ENCODE data around the gene WDR5. TPM values are rescaled to one million over a fixed set of nuclear protein-coding genes. Genes with fewer than 3 reads are reported as not detected.

Gene WDR5
- total and polyA plus RNA-seq, 2 of the 13 experiments (the other 11 are each of a cell fraction or from before 2014, with no cell fraction given), result 34.3 TPM

DNA sequence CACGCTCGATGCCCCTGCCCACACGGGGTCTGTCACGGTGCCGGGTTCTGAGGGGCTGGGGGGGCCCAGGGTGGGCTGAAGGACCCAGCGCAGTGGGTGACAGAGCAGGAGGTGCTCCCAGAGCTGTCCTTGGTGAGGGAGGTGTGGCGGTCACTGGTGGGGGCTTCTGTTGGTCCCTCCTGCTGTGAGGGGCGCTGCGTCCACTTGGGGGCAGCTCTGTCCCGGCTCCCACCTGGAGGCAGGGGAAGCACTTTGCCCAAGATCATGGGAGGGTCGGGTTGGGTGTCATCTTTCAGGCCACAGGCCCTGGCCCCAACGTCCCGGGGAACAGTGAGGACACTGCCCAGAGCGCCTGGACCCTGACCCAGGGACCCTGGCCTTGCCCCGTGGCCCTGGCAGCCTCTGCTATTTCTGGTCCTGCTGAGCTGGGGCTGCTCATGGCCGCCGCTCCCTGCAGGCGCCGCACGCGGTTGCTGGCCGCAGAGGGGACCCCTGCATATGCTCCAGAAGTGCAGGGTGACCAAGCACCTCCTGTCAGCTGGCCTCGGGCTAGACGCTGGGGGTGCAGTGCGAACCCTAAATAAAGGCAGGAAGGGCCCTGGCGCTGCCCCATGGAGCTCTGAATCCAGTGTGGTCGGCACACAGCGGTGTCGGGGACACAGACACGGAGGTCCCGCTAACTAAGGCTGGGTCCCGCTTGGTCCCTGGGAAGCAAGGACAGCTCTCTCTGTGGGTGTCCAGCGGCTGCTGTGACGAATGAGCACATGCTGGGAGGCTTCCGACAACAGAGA, 40.1 kb downstream of the WDR5 start:
- Histone ChIP-seq H3K9me3 (ENCODE audit: low read length) (no peaks in the 10 kb centered on the region), H3K36me3 (replicated peaks in 1 of 2; ENCODE audit: control insufficient read depth in 1 of 2, insufficient read depth in 2 of 2, low read length in 2 of 2) (no peaks in the 10 kb centered on the region), H3K4me3 (replicated peaks in 1 of 3; ENCODE audit: insufficient read depth in 1 of 3, low read depth in 2 of 3, low read length in 3 of 3) (peak overlapping the region; percentile 2 to 55 (median 2); a peak in 3 of 6 replicates), H3K9ac (ENCODE audit: insufficient read depth, low read depth, low read length) (0 out of 2 replicates have a peak overlapping the region, but pooled peaks have one; percentile 8), H3K27ac (ENCODE audit: extremely low read length, insufficient read depth, low read length) (peak overlapping the region; percentile 28), H4K20me1 (ENCODE audit: insufficient read depth, low read length) (no peaks in the 10 kb centered on the region), H3K79me2 (ENCODE audit: insufficient read depth, low read length) (no peaks in the 10 kb centered on the region), H3K4me1 (ENCODE audit: insufficient read depth, low read length) (peaks cover 50% of the 10 kb centered on the region), H3K4me2 (ENCODE audit: low read depth, low read length) (peak overlapping the region; percentile 66), H2AFZ (ENCODE audit: low read length) (peak overlapping the region; percentile 5), H3K27me3 (ENCODE audit: control insufficient read depth in 1 of 2, insufficient read depth in 2 of 2, low read length in 2 of 2) (peaks cover 6 to 79% of the 10 kb centered on the region in 2 experiments)
- FAIRE-seq (no peak), ATAC-seq (peak; percentile 60), DNase-seq (ENCODE audit: low spot score) (peak; percentile 44)
- POLR2A ChIA-PET, result interaction anchor here (0.9 to 2.1 kb wide), 4 partner anchors 11 to 259 kb away, joined by 3 to 7 read pairs (median 4); partner anchors contain the start of gene RNU6ATAC
- intact Hi-C loops (cut with micrococcal nuclease; ENCODE audit: unreplicated experiment), result loop anchor here (10.0 kb wide), 2 partner anchors 89 to 149 kb away; partner anchors contain the start of gene RXRA
- CTCF ChIA-PET (ENCODE audit: low intra/inter-chr PET ratio, low total read pairs), result interaction anchor here (0.6 kb wide), 1 partner anchor 268 kb away, joined by 3 read pairs; no protein-coding TSS in a partner anchor
- WGBS (ENCODE audit: low lambda C conversion rate), result 0% methylated on average over 1 of the region's 35 CpGs
- no TSS peak for BruUV-seq (replicated peaks)
- in situ Hi-C loops (cut with HindIII; ENCODE audit: extremely low pct_ligation_motif_present, low pct_unique_long_range_greater_than_20kb), result loop anchor here (5.0 kb wide), 1 partner anchor 41 kb away; no protein-coding TSS in a partner anchor
- peak; percentile 34 for TF ChIP-seq HNRNPLL (IDR thresholded peaks at IDR 0.05; ENCODE audit: low read depth, low read length, poor library complexity, severe bottlenecking)
- peak; percentile 88 for TF ChIP-seq HNRNPL (IDR thresholded peaks at IDR 0.05; ENCODE audit: low read depth, low read length)
- TF ChIP-seq MIXL1 (CRISPR knock-in tag; IDR thresholded peaks at IDR 0.05), result peak; percentile 28; the same call in 1 of the 2 replicates
- TF ChIP-seq ZSCAN29 (CRISPR knock-in tag; conservative IDR thresholded peaks at IDR 0.05), result peak; percentile 78; the same call in 1 of the 2 replicates
- TF ChIP-seq, protein P1, sequence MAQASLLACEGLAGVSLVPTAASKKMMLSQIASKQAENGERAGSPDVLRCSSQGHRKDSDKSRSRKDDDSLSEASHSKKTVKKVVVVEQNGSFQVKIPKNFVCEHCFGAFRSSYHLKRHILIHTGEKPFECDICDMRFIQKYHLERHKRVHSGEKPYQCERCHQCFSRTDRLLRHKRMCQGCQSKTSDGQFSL (CRISPR knock-in tag; IDR thresholded peaks at IDR 0.05), result no peak
- no peak for TF ChIP-seq MLLT10 (CRISPR knock-in tag; IDR thresholded peaks at IDR 0.05)
- TF ChIP-seq NKX3-1 (CRISPR knock-in tag; IDR thresholded peaks at IDR 0.05), result 0 out of 2 replicates have a peak, but pooled peaks have one; percentile 31
- TF ChIP-seq NR2F1 (CRISPR knock-in tag; IDR thresholded peaks at IDR 0.05), result peak; percentile 55 to 76; a peak in 3 of 4 replicates
- TF ChIP-seq STAG1 (CRISPR knock-in tag; IDR thresholded peaks at IDR 0.05), result peak; percentile 87
- TF ChIP-seq, protein P2, sequence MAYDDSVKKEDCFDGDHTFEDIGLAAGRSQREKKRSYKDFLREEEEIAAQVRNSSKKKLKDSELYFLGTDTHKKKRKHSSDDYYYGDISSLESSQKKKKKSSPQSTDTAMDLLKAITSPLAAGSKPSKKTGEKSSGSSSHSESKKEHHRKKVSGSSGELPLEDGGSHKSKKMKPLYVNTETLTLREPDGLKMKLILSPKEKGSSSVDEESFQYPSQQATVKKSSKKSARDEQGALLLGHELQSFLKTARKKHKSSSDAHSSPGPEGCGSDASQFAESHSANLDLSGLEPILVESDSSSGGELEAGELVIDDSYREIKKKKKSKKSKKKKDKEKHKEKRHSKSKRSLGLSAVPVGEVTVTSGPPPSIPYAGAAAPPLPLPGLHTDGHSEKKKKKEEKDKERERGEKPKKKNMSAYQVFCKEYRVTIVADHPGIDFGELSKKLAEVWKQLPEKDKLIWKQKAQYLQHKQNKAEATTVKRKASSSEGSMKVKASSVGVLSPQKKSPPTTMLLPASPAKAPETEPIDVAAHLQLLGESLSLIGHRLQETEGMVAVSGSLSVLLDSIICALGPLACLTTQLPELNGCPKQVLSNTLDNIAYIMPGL (CRISPR knock-in tag; IDR thresholded peaks at IDR 0.05; ENCODE audit: borderline replicate concordance in 1 of 2, low read depth in 1 of 2), result peak; percentile 16 to 65; a peak in 2 of 4 replicates
- 0 out of 2 replicates have a peak, but pooled peaks have one; percentile 51 for TF ChIP-seq MXD4 (CRISPR knock-in tag; IDR thresholded peaks at IDR 0.05)
- TF ChIP-seq, protein P3, sequence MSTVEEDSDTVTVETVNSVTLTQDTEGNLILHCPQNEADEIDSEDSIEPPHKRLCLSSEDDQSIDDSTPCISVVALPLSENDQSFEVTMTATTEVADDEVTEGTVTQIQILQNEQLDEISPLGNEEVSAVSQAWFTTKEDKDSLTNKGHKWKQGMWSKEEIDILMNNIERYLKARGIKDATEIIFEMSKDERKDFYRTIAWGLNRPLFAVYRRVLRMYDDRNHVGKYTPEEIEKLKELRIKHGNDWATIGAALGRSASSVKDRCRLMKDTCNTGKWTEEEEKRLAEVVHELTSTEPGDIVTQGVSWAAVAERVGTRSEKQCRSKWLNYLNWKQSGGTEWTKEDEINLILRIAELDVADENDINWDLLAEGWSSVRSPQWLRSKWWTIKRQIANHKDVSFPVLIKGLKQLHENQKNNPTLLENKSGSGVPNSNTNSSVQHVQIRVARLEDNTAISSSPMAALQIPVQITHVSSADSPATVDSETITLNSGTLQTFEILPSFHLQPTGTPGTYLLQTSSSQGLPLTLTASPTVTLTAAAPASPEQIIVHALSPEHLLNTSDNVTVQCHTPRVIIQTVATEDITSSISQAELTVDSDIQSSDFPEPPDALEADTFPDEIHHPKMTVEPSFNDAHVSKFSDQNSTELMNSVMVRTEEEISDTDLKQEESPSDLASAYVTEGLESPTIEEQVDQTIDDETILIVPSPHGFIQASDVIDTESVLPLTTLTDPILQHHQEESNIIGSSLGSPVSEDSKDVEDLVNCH (CRISPR knock-in tag; IDR thresholded peaks at IDR 0.05), result no peak
- TF ChIP-seq, protein P4, sequence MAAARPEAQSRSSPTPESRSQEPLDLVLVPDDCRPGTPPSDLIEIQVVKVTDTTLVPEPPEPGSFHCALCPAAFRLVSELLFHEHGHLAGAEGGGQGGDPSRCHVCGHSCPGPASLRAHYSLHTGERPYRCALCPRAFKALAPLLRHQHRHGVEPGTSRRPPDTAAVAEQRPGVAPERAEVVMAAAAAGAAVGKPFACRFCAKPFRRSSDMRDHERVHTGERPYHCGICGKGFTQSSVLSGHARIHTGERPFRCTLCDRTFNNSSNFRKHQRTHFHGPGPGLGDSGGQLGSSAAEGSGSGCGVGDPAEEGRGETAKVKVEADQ (CRISPR knock-in tag; IDR thresholded peaks at IDR 0.05; ENCODE audit: borderline replicate concordance), result peak; percentile 60; the same call in 1 of the 2 replicates
- TF ChIP-seq, protein P5, sequence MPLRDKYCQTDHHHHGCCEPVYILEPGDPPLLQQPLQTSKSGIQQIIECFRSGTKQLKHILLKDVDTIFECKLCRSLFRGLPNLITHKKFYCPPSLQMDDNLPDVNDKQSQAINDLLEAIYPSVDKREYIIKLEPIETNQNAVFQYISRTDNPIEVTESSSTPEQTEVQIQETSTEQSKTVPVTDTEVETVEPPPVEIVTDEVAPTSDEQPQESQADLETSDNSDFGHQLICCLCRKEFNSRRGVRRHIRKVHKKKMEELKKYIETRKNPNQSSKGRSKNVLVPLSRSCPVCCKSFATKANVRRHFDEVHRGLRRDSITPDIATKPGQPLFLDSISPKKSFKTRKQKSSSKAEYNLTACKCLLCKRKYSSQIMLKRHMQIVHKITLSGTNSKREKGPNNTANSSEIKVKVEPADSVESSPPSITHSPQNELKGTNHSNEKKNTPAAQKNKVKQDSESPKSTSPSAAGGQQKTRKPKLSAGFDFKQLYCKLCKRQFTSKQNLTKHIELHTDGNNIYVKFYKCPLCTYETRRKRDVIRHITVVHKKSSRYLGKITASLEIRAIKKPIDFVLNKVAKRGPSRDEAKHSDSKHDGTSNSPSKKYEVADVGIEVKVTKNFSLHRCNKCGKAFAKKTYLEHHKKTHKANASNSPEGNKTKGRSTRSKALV (CRISPR knock-in tag; IDR thresholded peaks at IDR 0.05), result no peak; the same call in 1 of the 2 replicates
